NCI-H2107 treated with DMSO at 0.1 percent for 48 hours (cell line): ENCODE measurements around the gene KRTAP9-9.
"Not testable (repeated sequence)": the region's sequence is repeated elsewhere in the genome, so short reads cannot be mapped to it uniquely, and the experiment has no call there.

ENCODE experiments used
- DNase-seq: peaks from one replicate; lab custom pipeline; 2025; ENCODE audit not compliant: unreplicated experiment; lab: John Stamatoyannopoulos, UW

Gene KRTAP9-9

DNA sequence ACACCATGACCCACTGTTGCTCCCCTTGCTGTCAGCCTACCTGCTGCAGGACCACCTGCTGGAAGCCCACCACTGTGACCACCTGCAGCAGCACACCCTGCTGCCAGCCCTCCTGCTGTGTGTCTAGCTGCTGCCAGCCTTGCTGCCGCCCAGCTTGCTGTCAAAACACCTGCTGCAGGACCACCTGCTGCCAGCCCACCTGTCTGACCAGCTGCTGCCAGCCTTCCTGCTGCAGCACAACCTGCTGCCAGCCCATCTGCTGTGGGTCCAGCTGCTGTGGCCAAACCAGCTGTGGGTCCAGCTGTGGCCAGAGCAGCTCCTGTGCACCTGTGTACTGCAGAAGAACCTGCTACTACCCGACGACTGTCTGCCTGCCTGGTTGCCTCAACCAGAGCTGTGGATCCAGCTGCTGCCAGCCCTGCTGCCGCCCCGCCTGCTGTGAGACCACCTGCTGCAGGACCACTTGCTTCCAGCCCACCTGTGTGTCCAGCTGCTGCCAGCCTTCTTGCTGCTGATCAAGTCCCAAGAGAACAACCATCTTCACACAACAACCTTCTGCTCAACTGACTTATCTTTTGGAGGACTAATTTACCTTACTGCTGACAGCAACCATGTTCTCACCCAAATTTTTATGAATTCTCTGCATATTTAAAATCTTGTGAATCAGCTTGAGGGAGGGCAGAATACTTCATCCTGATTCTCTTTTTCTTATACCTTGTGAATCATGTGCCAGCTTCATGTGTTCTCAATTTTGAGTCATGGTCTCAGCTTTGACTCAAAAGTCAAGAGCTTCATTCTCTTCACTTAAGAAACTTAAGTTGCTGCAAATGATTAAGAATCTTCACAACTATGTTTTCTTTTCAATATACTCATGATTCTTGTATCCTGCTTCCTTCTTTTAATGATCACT is at the start of gene KRTAP9-9:
KRTAP9-9 (plus strand) TSS at position 4 of the 910 bp plus-strand sequence.
- DNase-seq = not testable (repeated sequence)

DNA sequence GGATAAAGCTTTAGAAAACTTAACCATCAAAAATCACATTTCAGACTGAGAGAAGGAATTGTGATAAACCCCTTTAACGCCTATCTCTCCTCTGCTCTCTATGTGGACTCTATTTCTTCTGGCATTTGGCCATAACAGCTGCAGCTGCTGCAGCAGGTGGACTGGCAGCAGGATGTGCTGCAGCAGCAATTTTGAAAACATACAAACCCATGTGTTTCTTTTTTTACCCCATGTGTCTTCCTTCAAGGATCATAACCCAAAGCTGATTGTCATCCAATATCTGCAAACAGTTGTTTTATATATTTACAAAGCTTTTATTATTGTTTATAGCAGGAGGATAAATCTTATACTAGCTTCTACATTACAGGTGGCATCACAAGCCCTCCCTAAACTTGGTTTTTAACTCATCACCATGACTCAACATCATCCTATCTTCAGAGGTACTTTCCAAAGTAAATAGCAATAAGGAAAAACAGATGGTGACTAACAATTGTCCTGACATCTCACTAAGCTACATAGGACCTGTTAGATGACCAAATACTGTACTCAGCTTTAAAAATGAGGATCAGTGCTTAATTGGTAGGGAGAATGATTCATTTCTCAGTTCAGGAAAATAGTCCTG is 43.2 kb upstream of the KRTAP9-9 start:
- DNase-seq = peak; percentile 11

DNA sequence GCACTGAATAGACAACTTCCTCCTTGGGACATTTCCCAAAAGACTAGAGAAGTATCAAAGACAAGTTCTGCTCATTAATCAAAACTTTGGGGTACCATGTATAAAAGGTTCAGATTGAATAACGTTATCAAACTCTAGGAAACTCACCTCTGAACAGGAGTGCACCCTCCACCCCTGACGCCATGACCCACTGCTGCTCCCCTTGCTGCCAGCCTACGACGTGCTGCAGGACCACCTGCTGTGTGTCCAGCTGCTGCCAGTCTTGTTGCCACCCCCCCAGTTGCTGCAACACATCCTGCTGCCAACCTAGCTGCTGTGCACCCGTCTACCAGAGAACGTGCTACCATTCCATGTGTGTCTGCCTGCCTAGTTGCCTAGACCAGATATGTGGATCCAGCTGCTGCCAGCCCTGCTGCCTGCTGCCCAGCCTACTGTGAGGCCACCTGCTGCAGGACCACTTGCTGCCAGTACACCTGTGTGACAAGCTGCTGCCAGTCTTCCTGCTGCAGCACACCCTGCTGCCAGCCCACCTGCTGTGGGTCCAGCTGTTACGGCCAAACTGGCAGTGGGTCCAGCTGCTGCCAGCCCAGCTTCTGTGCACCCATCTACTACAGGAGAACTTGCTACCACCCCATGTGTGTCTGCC is 42.5 kb upstream of the KRTAP9-9 start:
- peak; percentile 28 for DNase-seq

DNA sequence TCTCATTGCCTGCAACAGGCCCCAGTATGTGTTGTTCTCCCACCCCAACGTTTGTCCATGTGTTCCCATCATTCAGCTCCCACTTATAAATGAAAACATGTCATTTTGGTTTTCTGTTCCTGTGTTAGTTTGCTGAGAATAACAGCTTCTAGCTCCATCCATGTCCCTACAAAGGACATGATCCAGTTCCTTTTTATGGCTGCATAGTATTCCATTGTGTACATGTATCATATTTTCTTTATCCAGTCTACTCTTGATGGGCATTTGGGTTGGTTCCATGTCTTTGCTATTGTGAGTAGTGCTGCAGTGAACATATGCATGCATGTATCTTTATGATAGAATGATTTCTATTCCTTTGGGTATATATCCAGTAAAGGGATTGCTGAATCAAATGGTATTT is 39.5 kb upstream of the KRTAP9-9 start:
- DNase-seq = no peak

DNA sequence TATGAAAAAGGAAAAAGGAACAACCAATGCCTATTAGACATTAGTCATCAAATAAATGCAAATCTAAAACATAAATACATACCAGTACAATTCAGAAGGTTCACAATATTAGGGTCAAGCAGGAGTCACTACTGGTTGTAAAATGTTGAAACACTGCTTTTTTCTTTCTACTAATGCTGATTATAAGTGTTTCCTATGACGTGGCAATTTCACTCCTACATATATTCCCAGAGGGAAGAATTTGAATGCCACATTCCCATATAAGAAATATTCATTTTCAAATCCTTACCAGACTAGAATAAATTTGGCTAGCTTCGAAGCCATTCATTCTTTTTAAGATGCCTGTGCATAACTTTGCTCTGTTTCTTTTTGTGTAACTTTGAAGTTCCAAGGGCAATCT is 31.4 kb upstream of the KRTAP9-9 start:
- DNase-seq = no peak

DNA sequence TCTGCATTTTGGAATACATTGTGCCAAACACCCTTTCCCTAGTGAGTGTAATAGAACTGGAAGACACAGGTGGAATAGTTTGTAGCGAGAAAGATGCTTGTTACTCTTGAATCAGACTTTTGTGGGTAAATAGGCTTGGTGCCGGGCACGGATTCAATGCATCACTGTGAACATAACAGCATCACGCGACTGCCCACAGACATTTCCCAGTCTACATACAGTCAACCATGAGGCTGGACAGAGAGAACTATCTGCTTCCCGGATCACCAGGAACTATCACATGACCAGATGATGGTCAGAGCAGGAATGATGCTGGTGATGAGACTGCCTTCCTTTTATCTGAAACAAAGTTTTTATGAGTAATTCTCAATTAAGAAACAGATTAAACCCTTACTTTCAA is 29.1 kb upstream of the KRTAP9-9 start:
- DNase-seq = no peak

DNA sequence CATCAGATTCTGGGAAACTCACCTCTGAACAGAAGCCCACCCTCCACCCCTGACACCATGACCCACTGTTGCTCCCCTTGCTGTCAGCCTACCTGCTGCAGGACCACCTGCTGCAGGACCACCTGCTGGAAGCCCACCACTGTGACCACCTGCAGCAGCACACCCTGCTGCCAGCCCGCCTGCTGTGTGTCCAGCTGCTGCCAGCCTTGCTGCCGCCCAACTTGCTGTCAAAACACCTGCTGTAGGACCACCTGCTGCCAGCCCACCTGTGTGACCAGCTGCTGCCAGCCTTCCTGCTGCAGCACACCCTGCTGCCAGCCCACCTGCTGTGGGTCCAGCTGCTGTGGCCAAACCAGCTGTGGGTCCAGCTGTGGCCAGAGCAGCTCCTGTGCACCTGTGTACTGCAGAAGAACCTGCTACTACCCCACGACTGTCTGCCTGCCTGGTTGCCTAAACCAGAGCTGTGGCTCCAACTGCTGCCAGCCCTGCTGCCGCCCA is 28.5 kb upstream of the KRTAP9-9 start, which contains the start of gene KRTAP9-2:
KRTAP9-2 (plus strand) TSS at position 51 of the 498 bp plus-strand sequence; CDS start at position 58, 7 bp downstream.
- DNase-seq = not testable (repeated sequence)

DNA sequence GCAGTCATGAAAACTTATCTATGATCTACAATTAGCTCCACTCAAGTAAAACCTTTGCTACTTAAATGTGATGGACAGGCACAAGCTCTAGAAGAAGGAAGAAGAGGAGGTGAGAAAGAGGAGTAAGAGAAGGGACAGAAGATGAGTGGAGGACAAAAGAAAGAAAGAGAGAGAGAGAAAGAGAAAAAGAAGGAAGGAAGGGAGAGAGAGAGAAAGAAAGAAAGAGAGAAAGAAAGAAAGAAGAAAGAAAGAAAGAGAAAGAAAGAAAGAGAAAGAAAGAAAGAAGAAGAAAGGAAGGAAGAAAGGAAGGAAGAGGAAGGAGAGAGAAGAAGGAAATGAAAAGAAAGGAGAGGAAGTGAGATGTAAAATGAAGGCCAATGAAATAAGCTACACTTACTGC is 25.1 kb upstream of the KRTAP9-9 start:
- no peak for DNase-seq

DNA sequence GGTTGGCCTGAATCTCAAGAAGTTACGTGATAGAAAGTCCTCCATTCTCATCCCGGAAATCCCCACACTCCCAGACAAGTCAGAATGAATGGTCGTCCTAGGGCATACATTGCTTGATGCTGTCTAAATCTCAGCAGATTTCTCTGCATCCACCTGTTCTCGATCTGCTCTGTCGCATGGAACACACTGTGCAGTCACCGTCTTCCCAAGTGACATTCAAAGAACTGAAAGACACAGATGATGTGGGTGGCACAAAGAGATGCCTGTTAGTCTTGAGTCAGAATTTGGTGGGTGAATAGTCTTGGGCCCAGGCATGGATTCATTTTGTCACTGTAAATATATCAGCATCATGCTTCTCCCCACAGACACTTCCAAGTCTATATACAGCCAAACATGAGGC is 23.5 kb upstream of the KRTAP9-9 start:
- DNase-seq = no peak

DNA sequence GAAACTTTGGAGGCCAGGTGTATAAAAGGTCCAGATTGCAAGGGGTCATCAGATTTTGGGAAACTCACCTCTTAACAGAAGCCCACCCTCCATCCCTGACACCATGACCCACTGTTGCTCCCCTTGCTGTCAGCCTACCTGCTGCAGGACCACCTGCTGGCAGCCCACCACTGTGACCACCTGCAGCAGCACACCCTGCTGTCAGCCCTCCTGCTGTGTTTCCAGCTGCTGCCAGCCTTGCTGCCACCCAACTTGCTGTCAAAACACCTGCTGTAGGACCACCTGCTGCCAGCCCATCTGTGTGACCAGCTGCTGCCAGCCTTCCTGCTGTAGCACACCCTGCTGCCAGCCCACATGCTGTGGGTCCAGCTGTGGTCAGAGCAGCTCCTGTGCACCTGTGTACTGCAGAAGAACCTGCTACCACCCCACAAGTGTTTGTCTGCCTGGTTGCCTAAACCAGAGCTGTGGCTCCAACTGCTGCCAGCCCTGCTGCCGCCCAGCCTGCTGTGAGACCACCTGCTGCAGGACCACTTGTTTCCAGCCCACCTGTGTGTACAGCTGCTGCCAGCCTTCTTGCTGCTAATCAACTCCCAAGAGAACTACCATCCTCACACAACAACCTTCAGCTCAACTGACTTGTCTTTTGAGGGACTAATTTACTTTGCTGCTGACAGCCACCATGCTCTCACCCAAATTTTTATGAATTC is 22.6 kb upstream of the KRTAP9-9 start, which contains the start of gene KRTAP9-3:
KRTAP9-3 (plus strand) TSS at position 51 of the 707 bp plus-strand sequence; CDS start at position 104, 53 bp downstream.
- not testable (repeated sequence) for DNase-seq

DNA sequence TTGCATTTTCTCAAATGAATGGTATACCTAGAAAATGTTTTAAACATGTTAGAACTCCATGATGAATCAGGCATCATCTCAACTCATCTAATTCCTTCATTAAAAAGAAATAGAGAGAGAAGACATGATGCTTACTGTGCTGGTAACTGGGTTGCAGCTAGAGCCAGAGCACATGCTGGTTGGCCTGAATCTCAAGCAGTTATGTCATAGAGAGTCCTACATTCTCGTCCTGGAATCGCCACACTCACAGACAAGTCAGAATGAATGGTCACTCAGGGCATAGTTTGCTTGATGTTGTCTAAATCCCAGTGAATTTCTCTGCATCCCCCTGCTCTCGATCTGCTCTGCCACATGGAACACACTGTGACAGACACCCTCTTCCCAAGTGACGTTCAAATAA is 18.1 kb upstream of the KRTAP9-9 start:
- DNase-seq = not testable (repeated sequence)

DNA sequence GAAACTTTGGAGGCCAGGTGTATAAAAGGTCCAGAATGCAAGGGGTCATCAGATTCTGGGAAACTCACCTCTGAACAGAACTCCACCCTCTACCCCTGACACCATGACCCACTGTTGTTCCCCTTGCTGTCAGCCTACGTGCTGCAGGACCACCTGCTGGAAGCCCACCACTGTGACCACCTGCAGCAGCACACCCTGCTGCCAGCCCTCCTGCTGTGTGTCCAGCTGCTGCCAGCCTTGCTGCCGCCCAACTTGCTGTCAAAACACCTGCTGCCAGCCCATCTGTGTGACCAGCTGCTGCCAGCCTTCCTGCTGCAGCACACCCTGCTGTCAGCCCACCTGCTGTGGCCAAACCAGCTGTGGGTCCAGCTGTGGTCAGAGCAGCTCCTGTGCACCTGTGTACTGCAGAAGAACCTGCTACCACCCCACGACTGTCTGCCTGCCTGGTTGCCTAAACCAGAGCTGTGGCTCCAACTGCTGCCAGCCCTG is 17.2 kb upstream of the KRTAP9-9 start, which contains the start of gene KRTAP9-8:
KRTAP9-8 (plus strand) TSS at position 51 of the 489 bp plus-strand sequence; CDS start at position 104, 53 bp downstream.
- DNase-seq = not testable (repeated sequence)

DNA sequence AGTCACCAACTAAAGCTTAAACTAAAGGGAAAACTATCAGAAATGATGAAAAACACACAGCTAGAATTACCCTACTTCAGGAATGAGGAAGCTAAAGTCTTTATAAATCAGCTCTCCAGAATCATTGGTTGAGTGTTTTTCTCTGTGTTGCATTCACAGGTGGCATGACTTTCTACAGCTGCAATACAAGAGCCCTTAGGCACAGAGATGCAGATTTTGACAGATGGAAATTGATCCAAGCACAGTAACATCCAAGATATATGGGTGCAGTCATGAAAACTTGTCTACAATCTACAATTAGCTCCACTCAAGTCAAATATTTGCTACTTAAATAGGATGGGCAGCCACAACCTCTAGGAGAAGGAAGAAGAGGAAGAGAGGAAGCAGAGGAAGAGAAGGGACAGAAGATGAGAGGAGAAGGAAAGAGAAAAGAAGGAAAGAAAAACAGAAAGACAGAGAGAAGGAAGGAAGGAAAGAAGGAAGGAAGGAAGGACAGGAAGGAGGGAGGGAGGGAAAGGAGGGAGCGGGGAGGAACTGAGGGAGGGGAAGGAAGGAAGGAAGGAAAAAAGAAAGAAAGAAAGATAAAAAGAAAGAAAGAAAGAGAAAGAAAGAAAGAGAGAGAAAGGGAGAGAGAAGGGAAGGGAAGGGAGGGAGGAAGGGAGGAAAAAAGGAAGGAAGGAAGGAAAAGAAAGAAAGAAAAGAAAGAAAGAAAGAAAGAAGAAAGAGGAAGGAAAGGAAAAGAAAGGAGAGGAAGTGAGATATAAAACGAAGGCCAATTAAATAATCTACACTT is 8.0 kb upstream of the KRTAP9-9 start:
- not testable (repeated sequence) for DNase-seq

DNA sequence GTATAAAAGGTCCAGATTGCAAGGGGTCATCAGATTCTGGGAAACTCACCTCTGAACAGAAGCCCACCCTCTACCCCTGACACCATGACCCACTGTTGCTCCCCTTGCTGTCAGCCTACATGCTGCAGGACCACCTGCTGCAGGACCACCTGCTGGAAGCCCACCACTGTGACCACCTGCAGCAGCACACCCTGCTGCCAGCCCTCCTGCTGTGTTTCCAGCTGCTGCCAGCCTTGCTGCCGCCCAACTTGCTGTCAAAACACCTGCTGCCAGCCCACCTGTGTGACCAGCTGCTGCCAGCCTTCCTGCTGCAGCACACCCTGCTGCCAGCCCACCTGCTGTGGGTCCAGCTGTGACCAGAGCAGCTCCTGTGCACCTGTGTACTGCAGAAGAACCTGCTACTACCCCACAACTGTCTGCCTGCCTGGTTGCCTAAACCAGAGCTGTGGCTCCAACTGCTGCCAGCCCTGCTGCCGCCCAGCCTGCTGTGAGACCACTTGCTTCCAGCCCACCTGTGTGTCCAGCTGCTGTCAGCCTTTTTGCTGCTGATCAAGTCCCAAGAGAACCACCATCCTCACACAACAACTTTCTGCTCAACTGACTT is 5.4 kb upstream of the KRTAP9-9 start, which contains the start of gene KRTAP9-4:
KRTAP9-4 (plus strand) TSS at position 51 of the 604 bp plus-strand sequence; CDS start at position 85, 34 bp downstream.
- not testable (repeated sequence) for DNase-seq

DNA sequence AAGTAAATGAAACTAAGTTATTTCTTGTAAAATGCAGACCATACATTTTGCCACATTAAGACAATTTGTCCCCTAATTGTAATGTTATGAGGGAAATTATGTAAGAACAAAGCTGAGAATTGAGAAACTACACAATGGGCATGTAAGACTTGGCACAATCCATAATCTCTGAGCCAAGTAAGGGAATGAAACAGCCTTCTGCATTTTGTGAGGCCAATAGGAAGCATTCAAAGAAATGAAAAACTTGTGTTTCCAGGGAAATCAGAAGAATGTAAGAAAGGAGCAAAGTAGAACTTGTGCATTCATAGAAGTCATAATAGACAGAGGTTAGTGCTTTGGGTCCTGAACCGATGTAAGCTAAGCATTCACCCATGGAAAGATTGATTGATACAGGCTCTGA is 3.9 kb upstream of the KRTAP9-9 start:
- no peak for DNase-seq

DNA sequence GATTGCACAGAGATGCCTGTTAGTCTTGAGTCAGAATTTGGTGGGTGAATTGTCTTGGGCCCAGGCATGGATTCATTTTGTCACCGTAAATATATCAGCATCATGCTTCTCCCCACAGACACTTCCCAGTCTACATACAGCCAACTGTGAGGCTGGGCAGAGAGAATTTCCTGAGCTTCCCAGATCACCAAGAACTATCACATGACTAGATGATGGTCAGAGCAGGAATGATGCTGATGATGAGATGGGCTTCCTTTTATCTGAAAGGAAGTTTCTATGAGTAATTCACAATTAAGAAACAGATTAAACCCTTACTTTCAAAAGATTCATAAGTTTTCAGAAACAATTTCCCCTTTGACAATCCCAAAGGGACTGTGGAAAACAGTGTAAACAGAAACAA is 323 bp upstream of the KRTAP9-9 start:
- DNase-seq = no peak

DNA sequence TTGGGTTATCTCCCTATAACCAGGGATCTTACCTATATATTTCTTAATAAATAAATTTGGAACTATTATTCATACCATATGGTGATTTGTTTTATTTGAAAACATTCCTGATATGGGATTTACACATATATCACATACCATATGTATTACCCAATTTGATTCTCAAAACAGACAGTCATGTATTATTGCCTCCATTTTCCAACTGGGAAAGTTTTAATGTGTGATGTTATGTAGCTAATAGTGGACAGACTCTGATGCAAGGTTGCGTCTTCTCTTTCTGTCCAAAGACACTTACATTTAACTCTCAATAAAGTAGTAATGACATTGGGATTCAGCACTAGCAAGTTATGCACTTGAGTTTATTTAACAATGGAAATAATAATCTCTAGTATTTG is 1.1 kb downstream of the KRTAP9-9 start:
- DNase-seq = no peak

DNA sequence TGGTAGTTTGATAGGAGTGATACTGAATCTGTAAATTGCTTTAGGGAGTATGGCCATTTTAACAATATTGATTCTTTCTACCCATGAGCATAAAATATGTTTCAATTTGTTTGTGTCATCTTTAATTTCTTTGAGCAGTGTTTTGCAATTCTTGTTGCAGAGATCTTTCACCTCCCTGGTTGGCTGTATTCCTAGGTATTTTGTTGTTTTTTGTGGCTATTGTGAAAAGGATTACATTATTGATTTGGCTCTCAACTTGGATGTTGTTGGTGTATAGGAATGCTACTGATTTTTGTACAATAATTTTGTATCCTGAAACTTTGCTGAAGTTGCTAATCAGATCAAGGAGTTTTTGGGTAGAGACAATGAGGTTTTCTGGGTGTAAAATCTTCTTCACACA is 3.2 kb downstream of the KRTAP9-9 start:
- DNase-seq = no peak

DNA sequence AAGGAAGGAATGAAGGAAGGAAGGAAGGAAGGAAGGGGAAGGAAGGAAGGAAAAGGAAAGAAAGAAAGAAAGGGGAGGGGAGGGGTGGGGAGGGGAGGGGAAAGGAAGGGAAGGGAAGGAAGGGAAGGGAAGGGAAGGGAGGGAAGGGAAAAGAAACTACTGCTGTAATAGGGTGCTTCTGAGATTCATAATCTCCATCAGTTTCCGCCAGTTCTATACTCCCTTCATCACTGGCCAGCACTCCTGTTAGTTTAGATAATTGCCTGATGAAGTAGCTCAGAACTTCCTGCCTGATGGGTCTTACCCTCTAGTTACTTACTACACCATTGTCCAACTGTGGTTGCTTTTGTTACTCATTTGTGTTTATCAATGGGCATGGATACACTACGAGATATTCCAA is 8.0 kb downstream of the KRTAP9-9 start:
- DNase-seq = no peak
